K562 (cell line): ENCODE results near the gene SH3GL3. TPM values are rescaled to one million over a fixed set of nuclear protein-coding genes. Genes with fewer than 3 reads are reported as not detected.

Source experiments
- ATAC-seq: fragments of 200-7000 bp; cut with Tn5 transposase; 3 replicates; pipeline ENCODE4 v1.9.1; 2020; ENCODE audit warnings: moderate library complexity
- BruUV-seq: library from RNA; stranded (reverse); fragments of 400-500 nt; replicated peaks from 2 replicates; lab custom pipeline; 2021; lab: Mats Ljungman, UMichigan
- CTCF ChIA-PET: fragments of 300-600 bp; formaldehyde crosslinking; extraction: SDS; loops from one replicate; lab custom pipeline; 2021; ENCODE audit warnings: low intra/inter-chr PET ratio; lab: Yijun Ruan, JAX
- POLR2A ChIA-PET: fragments of 300-600, 350-650 bp; sonication (Branson Sonifier 250); formaldehyde crosslinking; extraction: SDS; loops from one replicate; lab custom pipeline; 2021; ENCODE audit warnings: antibody characterized with exemption, inconsistent platforms; lab: Yijun Ruan, JAX
- DNase-seq, 4 experiments: peaks; one replicate each; pipeline versions ENCODE4 v3.0.0 to v3.0.0-alpha.2; 2011 to 2018; ENCODE audit warnings: low spot score in 3 of 4, mixed read lengths in 3 of 4; ENCODE audit errors: extremely low read depth in 1 of 4
- FAIRE-seq: peaks from 2 replicates; lab custom pipeline; 2011; peaks lifted over from hg19 to GRCh38; lab: Jason Lieb, UNC
- H2AFZ ChIP-seq: 2 replicates; pipeline ENCODE4 v1.6.0; 2011; ENCODE audit warnings: low read depth, low read length, control low read depth, inconsistent platforms
- H3K27ac ChIP-seq: fragments of 200-600 bp; 3 replicates; pipeline ENCODE4 v1.8.0; 2011; ENCODE audit warnings: low read depth, mild to moderate bottlenecking, control low read depth, inconsistent platforms, low read length, moderate library complexity, mixed read lengths; ENCODE audit errors: extremely low read depth
- H3K27me3 ChIP-seq, 2 experiments: fragments of 300-600 bp in 1 of 2; 2 replicates in 1 of 2; 3 replicates in 1 of 2; pipeline versions ENCODE4 v1.6.0 to v1.8.0; 2011; ENCODE audit warnings: inconsistent platforms in 2 of 2, low read length in 2 of 2, mild to moderate bottlenecking in 1 of 2, mixed read lengths in 1 of 2, moderate library complexity in 1 of 2; ENCODE audit not compliant: control insufficient read depth in 2 of 2, insufficient read depth in 2 of 2
- H3K36me3 ChIP-seq: fragments of 300-600 bp; 3 replicates; pipeline ENCODE4 v1.8.0; 2011; ENCODE audit warnings: mild to moderate bottlenecking, low read length, inconsistent platforms; ENCODE audit not compliant: control insufficient read depth, insufficient read depth
- H3K4me1 ChIP-seq, 2 experiments: fragments of 200-600 bp in 1 of 2; replicated peaks in 1 of 2; 2 replicates in 1 of 2; 3 replicates in 1 of 2; pipeline versions ENCODE4 v1.5.1 to v1.8.0; 2011; ENCODE audit warnings: inconsistent platforms in 2 of 2, low read length in 2 of 2, mild to moderate bottlenecking in 1 of 2, mixed read lengths in 1 of 2, moderate library complexity in 1 of 2; ENCODE audit not compliant: control insufficient read depth in 2 of 2, insufficient read depth in 2 of 2
- H3K4me2 ChIP-seq: 2 replicates; pipeline ENCODE4 v1.6.1; 2011; ENCODE audit warnings: low read length, control low read depth, inconsistent platforms, mixed read lengths; ENCODE audit not compliant: insufficient read depth
- H3K4me3 ChIP-seq: fragments of 200-600 bp; sonication (generic), shearing (Covaris generic); 2 replicates; pipeline ENCODE4 v1.5.1; 2016; ENCODE audit warnings: control low read depth, inconsistent platforms
- H3K79me2 ChIP-seq: fragments of 200-600 bp; 3 replicates; pipeline ENCODE4 v1.8.0; 2011; ENCODE audit warnings: low read length, inconsistent platforms; ENCODE audit not compliant: control insufficient read depth, insufficient read depth
- H3K9ac ChIP-seq, 2 experiments: 2 replicates each; pipeline versions ENCODE4 v1.6.0 to v1.6.1; 2011; ENCODE audit warnings: low read depth in 2 of 2, low read length in 2 of 2, control low read depth in 1 of 2, inconsistent platforms in 1 of 2, mild to moderate bottlenecking in 1 of 2, mixed read lengths in 1 of 2; ENCODE audit not compliant: insufficient read depth in 1 of 2
- H3K9me1 ChIP-seq: one replicate; pipeline ENCODE4 v1.6.0; 2011; ENCODE audit warnings: inconsistent platforms, mild to moderate bottlenecking, low read length, moderate library complexity; ENCODE audit not compliant: control insufficient read depth, insufficient read depth
- H3K9me3 ChIP-seq: replicated peaks from 2 replicates; pipeline ENCODE4 v1.5.1; 2011; ENCODE audit warnings: low read depth, low read length, inconsistent platforms; ENCODE audit not compliant: control insufficient read depth, insufficient read depth
- H4K20me1 ChIP-seq: replicated peaks from 2 replicates; pipeline ENCODE4 v1.6.1; 2011; ENCODE audit warnings: low read length, inconsistent platforms, mixed read lengths; ENCODE audit not compliant: control insufficient read depth, insufficient read depth
- MAFF ChIP-seq: IDR thresholded peaks from 2 replicates; pipeline ENCODE4 v1.6.1; 2012; ENCODE audit warnings: low read length, improper control_type of control experiment
- MEIS2 ChIP-seq: fragments of 450-650 bp; IDR thresholded peaks from 2 replicates; pipeline ENCODE4 v1.6.1; 2014; ENCODE audit warnings: mild to moderate bottlenecking; ENCODE audit not compliant: partially characterized antibody
- WGBS: fragments of 100-300 bp; shearing (Covaris generic); methylation state at CpG from one replicate; pipeline ENCODE4 v1.1.6; 2016; ENCODE audit warnings: low coverage, mixed read lengths; ENCODE audit not compliant: insufficient coverage; ENCODE audit errors: missing lambda C conversion rate; 5-methylcytosine and 5-hydroxymethylcytosine counted together
- in situ Hi-C: fragments of 300-500 bp; cut with MboI; formaldehyde crosslinking; loops from 4 replicates; pipeline ENCODE4 v1.15.0; 2018; ENCODE audit warnings: inconsistent platforms, mixed read lengths
- intact Hi-C: fragments of 100-400 bp; cut with micrococcal nuclease; formaldehyde crosslinking; loops from 2 replicates; pipeline ENCODE4 v1.14.2; 2022
- polyA plus RNA-seq, 8 experiments: library from polyadenylated mRNA; depleted of rRNA in 4 of 8; stranded (reverse) in 5 of 8; unstranded in 3 of 8; fragments of >200 nt; fragmentation: Nextera tagmentation in 2 of 8; fragmentation: Illumina TruSeq in 1 of 8; extraction: Ambion mirVana in 2 of 8; extraction: Trizol in 1 of 8; gene quantifications; 2 replicates each; pipeline versions ENCODE4 v1.2.1 to v1.2.3, GENCODE V29; 2011 to 2014; ENCODE audit warnings: inconsistent platforms in 1 of 8, missing spikeins in 1 of 8
- total RNA-seq, 7 experiments: library from RNA; depleted of rRNA in 6 of 7; stranded (reverse); fragments of >200 nt in 6 of 7; fragmentation: Illumina TruSeq in 2 of 7; extraction: Trizol in 2 of 7; gene quantifications; 2 replicates each; pipeline versions ENCODE4 v1.2.1 to v1.2.3, GENCODE V29; 2011 to 2021; ENCODE audit warnings: low replicate concordance in 1 of 7
- TF ChIP-seq, protein P1 (sequence below): sonication (generic); formaldehyde crosslinking; IDR thresholded peaks from 2 replicates; pipeline ENCODE4 v1.8.1; 2023; ENCODE audit warnings: mild to moderate bottlenecking, missing genetic modification reagents
- TF ChIP-seq, protein P2 (sequence below), 2 experiments: fragments of 150-350 bp in 1 of 2; IDR thresholded peaks; 2 replicates each; pipeline ENCODE4 v1.6.1; 2012 to 2016; ENCODE audit warnings: low read depth in 2 of 2, low read length in 2 of 2, mild to moderate bottlenecking in 1 of 2, moderate library complexity in 1 of 2

The SH3GL3 gene
- total and polyA plus RNA-seq, 9 of the 15 experiments (the other 6 are each of a cell fraction or from before 2014, with no cell fraction given) = 3.9 to 16.0 (median 9.7) TPM

DNA sequence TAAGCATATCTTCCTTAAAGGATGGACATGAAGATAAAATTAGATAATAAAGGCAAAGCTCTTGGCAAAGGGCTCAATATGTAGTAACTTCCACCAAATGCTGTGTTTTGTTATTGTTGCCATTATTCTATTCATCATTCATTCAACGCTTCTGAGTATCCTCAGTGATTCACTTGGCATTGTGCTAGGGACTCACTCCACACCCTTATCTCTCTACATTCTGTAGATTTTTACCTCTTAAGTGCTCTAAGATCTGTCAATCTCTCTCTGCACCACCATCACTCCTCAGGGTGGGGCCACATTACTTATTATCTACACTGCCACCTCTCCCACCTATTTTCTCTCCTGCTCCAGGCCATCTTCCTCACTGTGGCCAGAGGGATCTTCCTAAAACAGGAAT is 51.2 kb downstream of the SH3GL3 start:
- no peak for DNase-seq
- POLR2A ChIA-PET = interaction anchor here (1.3 kb wide), 1 partner anchor 20 kb away, joined by 3 read pairs; no protein-coding TSS in a partner anchor
- Histone ChIP-seq H4K20me1 (no peaks in the 10 kb centered on the region), H3K4me3 (no peak overlapping the region), H3K79me2 (peaks cover 3% of the 10 kb centered on the region; the same call in 1 of the 3 replicates), H3K9me1 (no peaks in the 10 kb centered on the region), H3K9me3 (no peaks in the 10 kb centered on the region), H3K27me3 (no peaks in the 10 kb centered on the region), H2AFZ (no peak overlapping the region), H3K4me2 (no peak overlapping the region), H3K4me1 (peaks cover 0 to under 1% of the 10 kb centered on the region in 2 experiments; a peak in 2 of 5 replicates), H3K9ac (no peak overlapping the region), H3K36me3 (no peaks in the 10 kb centered on the region), H3K27ac (no peak overlapping the region)
- FAIRE-seq = no peak
- in situ Hi-C loops (no loop called here), intact Hi-C loops (no loop called here)
- CTCF ChIA-PET = no interaction called here
- no TSS peak for BruUV-seq
- 6% methylated on average over 1 of the region's 1 CpG for WGBS
- no peak for ATAC-seq
- TF ChIP-seq, protein P1, sequence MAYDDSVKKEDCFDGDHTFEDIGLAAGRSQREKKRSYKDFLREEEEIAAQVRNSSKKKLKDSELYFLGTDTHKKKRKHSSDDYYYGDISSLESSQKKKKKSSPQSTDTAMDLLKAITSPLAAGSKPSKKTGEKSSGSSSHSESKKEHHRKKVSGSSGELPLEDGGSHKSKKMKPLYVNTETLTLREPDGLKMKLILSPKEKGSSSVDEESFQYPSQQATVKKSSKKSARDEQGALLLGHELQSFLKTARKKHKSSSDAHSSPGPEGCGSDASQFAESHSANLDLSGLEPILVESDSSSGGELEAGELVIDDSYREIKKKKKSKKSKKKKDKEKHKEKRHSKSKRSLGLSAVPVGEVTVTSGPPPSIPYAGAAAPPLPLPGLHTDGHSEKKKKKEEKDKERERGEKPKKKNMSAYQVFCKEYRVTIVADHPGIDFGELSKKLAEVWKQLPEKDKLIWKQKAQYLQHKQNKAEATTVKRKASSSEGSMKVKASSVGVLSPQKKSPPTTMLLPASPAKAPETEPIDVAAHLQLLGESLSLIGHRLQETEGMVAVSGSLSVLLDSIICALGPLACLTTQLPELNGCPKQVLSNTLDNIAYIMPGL (CRISPR knock-in tag) = no peak
- TF ChIP-seq MEIS2 (peak; percentile 33), MAFF (no peak)
- TF ChIP-seq, protein P2, sequence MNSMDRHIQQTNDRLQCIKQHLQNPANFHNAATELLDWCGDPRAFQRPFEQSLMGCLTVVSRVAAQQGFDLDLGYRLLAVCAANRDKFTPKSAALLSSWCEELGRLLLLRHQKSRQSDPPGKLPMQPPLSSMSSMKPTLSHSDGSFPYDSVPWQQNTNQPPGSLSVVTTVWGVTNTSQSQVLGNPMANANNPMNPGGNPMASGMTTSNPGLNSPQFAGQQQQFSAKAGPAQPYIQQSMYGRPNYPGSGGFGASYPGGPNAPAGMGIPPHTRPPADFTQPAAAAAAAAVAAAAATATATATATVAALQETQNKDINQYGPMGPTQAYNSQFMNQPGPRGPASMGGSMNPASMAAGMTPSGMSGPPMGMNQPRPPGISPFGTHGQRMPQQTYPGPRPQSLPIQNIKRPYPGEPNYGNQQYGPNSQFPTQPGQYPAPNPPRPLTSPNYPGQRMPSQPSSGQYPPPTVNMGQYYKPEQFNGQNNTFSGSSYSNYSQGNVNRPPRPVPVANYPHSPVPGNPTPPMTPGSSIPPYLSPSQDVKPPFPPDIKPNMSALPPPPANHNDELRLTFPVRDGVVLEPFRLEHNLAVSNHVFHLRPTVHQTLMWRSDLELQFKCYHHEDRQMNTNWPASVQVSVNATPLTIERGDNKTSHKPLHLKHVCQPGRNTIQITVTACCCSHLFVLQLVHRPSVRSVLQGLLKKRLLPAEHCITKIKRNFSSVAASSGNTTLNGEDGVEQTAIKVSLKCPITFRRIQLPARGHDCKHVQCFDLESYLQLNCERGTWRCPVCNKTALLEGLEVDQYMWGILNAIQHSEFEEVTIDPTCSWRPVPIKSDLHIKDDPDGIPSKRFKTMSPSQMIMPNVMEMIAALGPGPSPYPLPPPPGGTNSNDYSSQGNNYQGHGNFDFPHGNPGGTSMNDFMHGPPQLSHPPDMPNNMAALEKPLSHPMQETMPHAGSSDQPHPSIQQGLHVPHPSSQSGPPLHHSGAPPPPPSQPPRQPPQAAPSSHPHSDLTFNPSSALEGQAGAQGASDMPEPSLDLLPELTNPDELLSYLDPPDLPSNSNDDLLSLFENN (IDR thresholded peaks at IDR 0.05; ENCODE audit: low read depth in 2 of 2, low read length in 2 of 2) = no peak
